GM12878 (cell line): Measurements from ENCODE around the gene PIWIL4. TPM values are rescaled to one million over a fixed set of nuclear protein-coding genes. Genes with fewer than 3 reads are reported as not detected.

Experiments
- ATAC-seq: fragments of 200-7000 bp; cut with Tn5 transposase; 3 replicates; pipeline ENCODE4 v1.9.1; 2020; ENCODE audit warnings: mild to moderate bottlenecking, moderate library complexity
- BruUV-seq: library from RNA; stranded (reverse); fragments of 400-500 nt; replicated peaks from 2 replicates; lab custom pipeline; 2021; lab: Mats Ljungman, UMichigan
- CTCF ChIA-PET: fragments of 300-600 bp; sonication (Branson Sonifier 250); formaldehyde crosslinking; extraction: SDS; loops from one replicate; lab custom pipeline; 2021; ENCODE audit warnings: inconsistent platforms; lab: Yijun Ruan, JAX
- POLR2A ChIA-PET: fragments of 350-600 bp; formaldehyde crosslinking; extraction: SDS; loops from one replicate; lab custom pipeline; 2021; ENCODE audit warnings: inconsistent platforms; lab: Charles Lee
- RAD21 ChIA-PET: fragments of 300-600 bp; sonication (Branson Sonifier 250); formaldehyde crosslinking; loops from one replicate; lab custom pipeline; 2023; ENCODE audit warnings: antibody characterized with exemption; ENCODE audit not compliant: unreplicated experiment; lab: Charles Lee
- SMC1A ChIA-PET: fragments of 300-600 bp; sonication (Branson Sonifier 250); formaldehyde crosslinking; loops from one replicate; lab custom pipeline; 2023; ENCODE audit not compliant: unreplicated experiment, uncharacterized antibody; lab: Charles Lee
- DNase-seq: peaks from one replicate; pipeline ENCODE4 v3.0.0-alpha.2; 2011; ENCODE audit warnings: low read depth, low spot score
- FAIRE-seq: peaks from 3 replicates; lab custom pipeline; 2011; peaks lifted over from hg19 to GRCh38; lab: Jason Lieb, UNC
- H2AFZ ChIP-seq: 2 replicates; pipeline ENCODE4 v1.6.0; 2011; ENCODE audit warnings: low read depth, low read length, control low read depth; ENCODE audit not compliant: control insufficient read depth
- H3K27ac ChIP-seq: 2 replicates; pipeline ENCODE4 v1.5.1; 2011; ENCODE audit warnings: control low read depth; ENCODE audit not compliant: control insufficient read depth, insufficient read depth
- H3K27me3 ChIP-seq, 2 experiments: replicated peaks in 1 of 2; 2 replicates each; pipeline versions ENCODE4 v1.6.0 to v1.6.1; 2011; ENCODE audit warnings: low read length in 1 of 2; ENCODE audit not compliant: control insufficient read depth in 2 of 2, insufficient read depth in 2 of 2
- H3K36me3 ChIP-seq, 2 experiments: 2 replicates each; pipeline ENCODE4 v1.5.1; 2011; ENCODE audit warnings: low read length in 1 of 2; ENCODE audit not compliant: control insufficient read depth in 2 of 2, insufficient read depth in 2 of 2
- H3K4me1 ChIP-seq: 2 replicates; pipeline ENCODE4 v1.6.1; 2011; ENCODE audit warnings: mild to moderate bottlenecking, low read length, moderate library complexity, mixed read lengths; ENCODE audit not compliant: control insufficient read depth, insufficient read depth
- H3K4me2 ChIP-seq: 2 replicates; pipeline ENCODE4 v1.6.0; 2011; ENCODE audit warnings: control low read depth; ENCODE audit not compliant: control insufficient read depth, insufficient read depth
- H3K4me3 ChIP-seq: fragments of 200-600 bp; sonication (generic); 2 replicates; pipeline ENCODE4 v1.5.1; 2016
- H3K79me2 ChIP-seq: 2 replicates; pipeline ENCODE4 v1.6.0; 2011; ENCODE audit warnings: low read length; ENCODE audit not compliant: control insufficient read depth, insufficient read depth
- H3K9ac ChIP-seq: 2 replicates; pipeline ENCODE4 v1.8.0; 2011; ENCODE audit warnings: low read length, control low read depth, mixed read lengths; ENCODE audit not compliant: control insufficient read depth, insufficient read depth
- H3K9me3 ChIP-seq: replicated peaks from 3 replicates; pipeline ENCODE4 v1.5.1; 2011; ENCODE audit warnings: mild to moderate bottlenecking, low read length; ENCODE audit not compliant: control insufficient read depth, insufficient read depth
- H4K20me1 ChIP-seq: 2 replicates; pipeline ENCODE4 v1.6.0; 2011; ENCODE audit not compliant: control insufficient read depth, insufficient read depth
- ATF2 ChIP-seq: IDR thresholded peaks from 2 replicates; pipeline ENCODE4 v1.6.1; 2012; ENCODE audit warnings: low read length, inconsistent platforms
- CHD4 ChIP-seq: fragments of 200-600 bp; sonication (generic); IDR thresholded peaks from 2 replicates; pipeline ENCODE4 v1.6.1; 2016; ENCODE audit warnings: mild to moderate bottlenecking
- CREM ChIP-seq: IDR thresholded peaks from 2 replicates; pipeline ENCODE4 v1.6.1; 2014; ENCODE audit warnings: antibody characterized with exemption, low read depth
- HCFC1 ChIP-seq: fragments of 150-350 bp; IDR thresholded peaks from 2 replicates; pipeline ENCODE4 v1.6.1; 2014; ENCODE audit warnings: low read length
- HDAC2 ChIP-seq: fragments of 200-600 bp; sonication (generic); IDR thresholded peaks from 2 replicates; pipeline ENCODE4 v1.6.1; 2017
- MYC ChIP-seq: IDR thresholded peaks from 2 replicates; pipeline ENCODE4 v1.6.1; 2011; ENCODE audit warnings: mild to moderate bottlenecking, low read length, moderate library complexity, inconsistent platforms; ENCODE audit not compliant: insufficient read depth, insufficient replicate concordance, insufficient read length, severe bottlenecking
- NR2C1 ChIP-seq: fragments of 450-650 bp; IDR thresholded peaks from 2 replicates; pipeline ENCODE4 v1.6.1; 2017; ENCODE audit warnings: antibody characterized with exemption, mild to moderate bottlenecking, moderate library complexity
- PML ChIP-seq: IDR thresholded peaks from 2 replicates; pipeline ENCODE4 v1.6.1; 2012; ENCODE audit warnings: low read length, inconsistent platforms
- RELA ChIP-seq: fragments of 450-650 bp; IDR thresholded peaks from 2 replicates; pipeline ENCODE4 v1.8.0; 2014; ENCODE audit warnings: borderline replicate concordance; ENCODE audit not compliant: partially characterized antibody
- RELB ChIP-seq: fragments of 450-650 bp; IDR thresholded peaks from 2 replicates; pipeline ENCODE4 v1.6.1; 2017; ENCODE audit warnings: low read depth, mild to moderate bottlenecking, moderate library complexity
- SREBF1 ChIP-seq: IDR thresholded peaks from 2 replicates; pipeline ENCODE4 v1.6.1; 2012; ENCODE audit warnings: mild to moderate bottlenecking, low read length
- WRNIP1 ChIP-seq: IDR thresholded peaks from 2 replicates; pipeline ENCODE4 v1.6.1; 2011; ENCODE audit warnings: low read depth, low read length, improper control_type of control experiment, borderline replicate concordance
- ZSCAN29 ChIP-seq: fragments of 450-650 bp; IDR thresholded peaks from 2 replicates; pipeline ENCODE4 v1.6.1; 2017; ENCODE audit warnings: mild to moderate bottlenecking, moderate library complexity
- WGBS: methylation state at CpG from one replicate; pipeline ENCODE4 v1.1.6; 2016; ENCODE audit warnings: low lambda C conversion rate; ENCODE audit not compliant: insufficient replicate concordance, insufficient coverage; ENCODE audit errors: missing lambda C conversion rate; 5-methylcytosine and 5-hydroxymethylcytosine counted together
- in situ Hi-C: fragments of 300-500 bp; cut with MboI; formaldehyde crosslinking; loops from 9 replicates; pipeline ENCODE4 v1.14.3; 2018; ENCODE audit warnings: mixed read lengths
- intact Hi-C: fragments of 100-400 bp; cut with micrococcal nuclease; formaldehyde crosslinking; loops from one replicate; pipeline ENCODE4 v1.14.2; 2022; ENCODE audit not compliant: unreplicated experiment
- polyA plus RNA-seq, 11 experiments: library from polyadenylated mRNA; depleted of rRNA in 4 of 11; unstranded in 6 of 11; stranded (reverse) in 5 of 11; fragments of >200 nt; fragmentation: Nextera tagmentation in 4 of 11; fragmentation: Illumina TruSeq in 1 of 11; extraction: Ambion mirVana in 4 of 11; extraction: Trizol in 1 of 11; gene quantifications; 1 replicate in 1 of 11; 2 replicates in 10 of 11; pipeline versions ENCODE4 v1.2.1 to v1.2.3, GENCODE V29; 2011 to 2016; ENCODE audit warnings: inconsistent platforms in 2 of 11, missing spikeins in 2 of 11, low read depth in 1 of 11
- total RNA-seq, 4 experiments: library from RNA; depleted of rRNA in 3 of 4; stranded (reverse); fragments of >200 nt in 3 of 4; fragmentation: Illumina TruSeq in 1 of 4; extraction: Trizol in 1 of 4; gene quantifications; 2 replicates each; pipeline versions ENCODE4 v1.2.1 to v1.2.3, GENCODE V29; 2013 to 2021
- TF ChIP-seq, protein P1 (sequence below): fragments of 450-650 bp; formaldehyde crosslinking; IDR thresholded peaks from 2 replicates; pipeline ENCODE4 v1.4.0; 2022; ENCODE audit warnings: mild to moderate bottlenecking, moderate library complexity
- TF ChIP-seq, protein P2 (sequence below): IDR thresholded peaks from 2 replicates; pipeline ENCODE4 v1.6.1; 2011; ENCODE audit warnings: low read depth, mild to moderate bottlenecking, low read length, moderate library complexity, borderline replicate concordance; ENCODE audit errors: extremely low read depth
- TF ChIP-seq, protein P3 (sequence below): fragments of 450-650 bp; IDR thresholded peaks from 2 replicates; pipeline ENCODE4 v1.6.1; 2016; ENCODE audit warnings: mild to moderate bottlenecking

PIWIL4 gene
- total and polyA plus RNA-seq, 10 of the 15 experiments (the other 5 are each of a cell fraction or from before 2014, with no cell fraction given) = 0.23 to 13.3 (median 0.47) TPM

GRCh38 chr11:94577841-94578240 lies 10.7 kb downstream of the PIWIL4 start:
- POLR2A ChIA-PET = no interaction called here
- TF ChIP-seq RELA (no peak), HDAC2 (no peak), RELB (no peak), CREM (no peak), ZSCAN29 (no peak), NR2C1 (no peak), CHD4 (no peak), WRNIP1 (no peak), HCFC1 (no peak), PML (no peak), ATF2 (no peak), SREBF1 (no peak), MYC (no peak)
- TF ChIP-seq, protein P1, sequence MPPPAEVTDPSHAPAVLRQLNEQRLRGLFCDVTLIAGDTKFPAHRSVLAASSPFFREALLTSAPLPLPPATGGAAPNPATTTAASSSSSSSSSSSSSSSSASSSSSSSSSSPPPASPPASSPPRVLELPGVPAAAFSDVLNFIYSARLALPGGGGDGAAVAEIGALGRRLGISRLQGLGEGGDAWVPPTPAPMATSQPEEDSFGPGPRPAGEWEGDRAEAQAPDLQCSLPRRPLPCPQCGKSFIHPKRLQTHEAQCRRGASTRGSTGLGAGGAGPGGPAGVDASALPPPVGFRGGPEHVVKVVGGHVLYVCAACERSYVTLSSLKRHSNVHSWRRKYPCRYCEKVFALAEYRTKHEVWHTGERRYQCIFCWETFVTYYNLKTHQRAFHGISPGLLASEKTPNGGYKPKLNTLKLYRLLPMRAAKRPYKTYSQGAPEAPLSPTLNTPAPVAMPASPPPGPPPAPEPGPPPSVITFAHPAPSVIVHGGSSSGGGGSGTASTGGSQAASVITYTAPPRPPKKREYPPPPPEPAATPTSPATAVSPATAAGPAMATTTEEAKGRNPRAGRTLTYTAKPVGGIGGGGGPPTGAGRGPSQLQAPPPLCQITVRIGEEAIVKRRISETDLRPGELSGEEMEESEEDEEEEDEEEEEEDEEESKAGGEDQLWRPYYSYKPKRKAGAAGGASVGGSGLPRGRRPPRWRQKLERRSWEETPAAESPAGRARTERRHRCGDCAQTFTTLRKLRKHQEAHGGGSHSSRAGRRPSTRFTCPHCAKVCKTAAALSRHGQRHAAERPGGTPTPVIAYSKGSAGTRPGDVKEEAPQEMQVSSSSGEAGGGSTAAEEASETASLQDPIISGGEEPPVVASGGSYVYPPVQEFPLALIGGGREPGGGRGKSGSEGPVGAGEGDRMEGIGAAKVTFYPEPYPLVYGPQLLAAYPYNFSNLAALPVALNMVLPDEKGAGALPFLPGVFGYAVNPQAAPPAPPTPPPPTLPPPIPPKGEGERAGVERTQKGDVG = no peak
- TF ChIP-seq, protein P2, sequence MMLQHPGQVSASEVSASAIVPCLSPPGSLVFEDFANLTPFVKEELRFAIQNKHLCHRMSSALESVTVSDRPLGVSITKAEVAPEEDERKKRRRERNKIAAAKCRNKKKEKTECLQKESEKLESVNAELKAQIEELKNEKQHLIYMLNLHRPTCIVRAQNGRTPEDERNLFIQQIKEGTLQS = no peak
- TF ChIP-seq, protein P3, sequence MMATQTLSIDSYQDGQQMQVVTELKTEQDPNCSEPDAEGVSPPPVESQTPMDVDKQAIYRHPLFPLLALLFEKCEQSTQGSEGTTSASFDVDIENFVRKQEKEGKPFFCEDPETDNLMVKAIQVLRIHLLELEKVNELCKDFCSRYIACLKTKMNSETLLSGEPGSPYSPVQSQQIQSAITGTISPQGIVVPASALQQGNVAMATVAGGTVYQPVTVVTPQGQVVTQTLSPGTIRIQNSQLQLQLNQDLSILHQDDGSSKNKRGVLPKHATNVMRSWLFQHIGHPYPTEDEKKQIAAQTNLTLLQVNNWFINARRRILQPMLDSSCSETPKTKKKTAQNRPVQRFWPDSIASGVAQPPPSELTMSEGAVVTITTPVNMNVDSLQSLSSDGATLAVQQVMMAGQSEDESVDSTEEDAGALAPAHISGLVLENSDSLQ = no peak
- TF ChIP-seq, all 136 proteins: peak for 0
- H4K20me1 ChIP-seq = no peaks in the 10 kb centered on the region
- no peak overlapping the region for H3K9ac ChIP-seq
- no peaks in the 10 kb centered on the region for H3K27me3 ChIP-seq
- no peak overlapping the region for H3K4me2 ChIP-seq
- no peaks in the 10 kb centered on the region; the same call in 2 of the 3 replicates for H3K9me3 ChIP-seq
- intact Hi-C loops (no loop called here), in situ Hi-C loops (no loop called here)
- ATAC-seq (no peak), FAIRE-seq (no peak), DNase-seq (no peak)
- ChIA-PET CTCF (interaction anchor here (0.9 to 1.2 kb wide), 4 partner anchors 9 to 28 kb away, joined by 3 to 6 read pairs (median 4); no protein-coding TSS in a partner anchor), RAD21 (no interaction called here), SMC1A (interaction anchor here (1.0 to 3.2 kb wide), 8 partner anchors 10 to 58 kb away, joined by 3 to 17 read pairs (median 5); no protein-coding TSS in a partner anchor)
- no peak overlapping the region for H3K27ac ChIP-seq
- no peaks in the 10 kb centered on the region for H3K36me3 ChIP-seq
- peaks cover 2% of the 10 kb centered on the region; the same call in 1 of the 2 replicates for H3K79me2 ChIP-seq
- no peak overlapping the region for H2AFZ ChIP-seq
- WGBS = 44% methylated on average over 3 of the region's 3 CpGs
- H3K4me3 ChIP-seq = no peak overlapping the region
- H3K4me1 ChIP-seq = peaks cover 13% of the 10 kb centered on the region
- BruUV-seq = no TSS peak
